Osteoblast (primary cell): ENCODE data around the gene IL4I1. TPM values are rescaled to one million over a fixed set of nuclear protein-coding genes. Genes with fewer than 3 reads are reported as not detected.

Experiments
- DNase-seq: peaks from one replicate; pipeline ENCODE4 v3.0.0; 2011; ENCODE audit warnings: low spot score, mixed read lengths; ENCODE audit not compliant: insufficient read length; ENCODE audit errors: missing footprints
- H2AFZ ChIP-seq: 2 replicates; pipeline ENCODE4 v1.6.0; 2011; ENCODE audit warnings: mild to moderate bottlenecking, low read length
- H3K27ac ChIP-seq: 2 replicates; pipeline ENCODE4 v1.5.1; 2011; ENCODE audit warnings: mild to moderate bottlenecking, low read depth, low read length, moderate library complexity
- H3K27me3 ChIP-seq: 2 replicates; pipeline ENCODE4 v1.6.0; 2012; ENCODE audit warnings: mild to moderate bottlenecking, control low read depth, inconsistent platforms, low read length, moderate library complexity; ENCODE audit not compliant: insufficient read depth
- H3K36me3 ChIP-seq: 2 replicates; pipeline ENCODE4 v1.5.1; 2011; ENCODE audit warnings: mild to moderate bottlenecking, low read length, control low read depth, moderate library complexity; ENCODE audit not compliant: insufficient read depth
- H3K4me1 ChIP-seq: 2 replicates; pipeline ENCODE4 v1.5.1; 2011; ENCODE audit warnings: mild to moderate bottlenecking, low read length, control low read depth, moderate library complexity; ENCODE audit not compliant: insufficient read depth
- H3K4me2 ChIP-seq: 2 replicates; pipeline ENCODE4 v1.6.0; 2011; ENCODE audit warnings: mild to moderate bottlenecking, low read length; ENCODE audit not compliant: insufficient read depth
- H3K4me3 ChIP-seq: fragments of 200-600 bp; sonication (generic); 3 replicates; pipeline ENCODE4 v1.5.1; 2012; ENCODE audit warnings: mild to moderate bottlenecking, low read length, inconsistent platforms; ENCODE audit not compliant: insufficient read depth
- H3K79me2 ChIP-seq: 2 replicates; pipeline ENCODE4 v1.6.0; 2012; ENCODE audit warnings: mild to moderate bottlenecking, low read length, control low read depth, inconsistent platforms; ENCODE audit not compliant: insufficient read depth
- H3K9me3 ChIP-seq: 2 replicates; pipeline ENCODE4 v1.5.1; 2011; ENCODE audit warnings: low read depth, low read length, control low read depth
- H4K20me1 ChIP-seq: 2 replicates; pipeline ENCODE4 v1.6.0; 2012; ENCODE audit warnings: mild to moderate bottlenecking, low read length, control low read depth; ENCODE audit not compliant: insufficient read depth
- small RNA-seq: library from RNA; depleted of rRNA; stranded (forward); fragments of <200 nt; gene quantifications from one replicate; pipeline ENCODE3, GENCODE V24; 2012
- total RNA-seq: library from RNA; depleted of rRNA; stranded (reverse); fragments of >200 nt; gene quantifications from 2 replicates; pipeline ENCODE4 v1.2.3, GENCODE V29; 2012
- TF ChIP-seq, protein P1 (sequence below): IDR thresholded peaks from 2 replicates; pipeline ENCODE4 v1.5.1; 2011; ENCODE audit warnings: mild to moderate bottlenecking, low read depth, low read length, moderate library complexity; ENCODE audit errors: extremely low read depth

IL4I1 gene
- total RNA-seq, 1 donor: 1.4 TPM

DNA sequence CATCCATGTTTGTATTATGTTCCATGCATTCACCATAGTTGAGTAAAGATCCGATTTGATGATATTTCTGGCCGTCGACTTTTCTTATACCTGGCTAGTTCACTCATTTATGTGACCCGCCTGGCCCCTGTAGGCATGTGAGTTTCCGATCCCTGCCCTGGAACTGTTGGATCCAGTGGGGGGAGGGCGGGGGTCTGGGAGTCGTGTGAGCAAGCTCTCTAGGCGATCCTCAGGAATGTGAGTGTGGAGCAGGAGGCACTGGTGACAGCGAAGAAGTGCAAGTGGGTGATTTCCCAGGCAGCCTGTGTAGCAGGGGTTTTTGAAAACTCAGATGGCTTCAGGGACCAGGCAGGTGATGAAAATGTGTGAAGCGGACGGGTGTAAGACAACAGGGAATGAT, 56.4 kb downstream of the IL4I1 start:
- Histone ChIP-seq H3K27ac (no peak overlapping the region), H3K79me2 (no peaks in the 10 kb centered on the region), H3K4me1 (no peaks in the 10 kb centered on the region), H3K9me3 (no peaks in the 10 kb centered on the region), H4K20me1 (no peaks in the 10 kb centered on the region), H3K27me3 (no peaks in the 10 kb centered on the region), H3K4me2 (no peak overlapping the region), H3K36me3 (peaks cover 42% of the 10 kb centered on the region), H2AFZ (no peak overlapping the region), H3K4me3 (no peak overlapping the region)
- TF ChIP-seq, protein P1, sequence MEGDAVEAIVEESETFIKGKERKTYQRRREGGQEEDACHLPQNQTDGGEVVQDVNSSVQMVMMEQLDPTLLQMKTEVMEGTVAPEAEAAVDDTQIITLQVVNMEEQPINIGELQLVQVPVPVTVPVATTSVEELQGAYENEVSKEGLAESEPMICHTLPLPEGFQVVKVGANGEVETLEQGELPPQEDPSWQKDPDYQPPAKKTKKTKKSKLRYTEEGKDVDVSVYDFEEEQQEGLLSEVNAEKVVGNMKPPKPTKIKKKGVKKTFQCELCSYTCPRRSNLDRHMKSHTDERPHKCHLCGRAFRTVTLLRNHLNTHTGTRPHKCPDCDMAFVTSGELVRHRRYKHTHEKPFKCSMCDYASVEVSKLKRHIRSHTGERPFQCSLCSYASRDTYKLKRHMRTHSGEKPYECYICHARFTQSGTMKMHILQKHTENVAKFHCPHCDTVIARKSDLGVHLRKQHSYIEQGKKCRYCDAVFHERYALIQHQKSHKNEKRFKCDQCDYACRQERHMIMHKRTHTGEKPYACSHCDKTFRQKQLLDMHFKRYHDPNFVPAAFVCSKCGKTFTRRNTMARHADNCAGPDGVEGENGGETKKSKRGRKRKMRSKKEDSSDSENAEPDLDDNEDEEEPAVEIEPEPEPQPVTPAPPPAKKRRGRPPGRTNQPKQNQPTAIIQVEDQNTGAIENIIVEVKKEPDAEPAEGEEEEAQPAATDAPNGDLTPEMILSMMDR: no peak
- peak; percentile 30 for DNase-seq

DNA sequence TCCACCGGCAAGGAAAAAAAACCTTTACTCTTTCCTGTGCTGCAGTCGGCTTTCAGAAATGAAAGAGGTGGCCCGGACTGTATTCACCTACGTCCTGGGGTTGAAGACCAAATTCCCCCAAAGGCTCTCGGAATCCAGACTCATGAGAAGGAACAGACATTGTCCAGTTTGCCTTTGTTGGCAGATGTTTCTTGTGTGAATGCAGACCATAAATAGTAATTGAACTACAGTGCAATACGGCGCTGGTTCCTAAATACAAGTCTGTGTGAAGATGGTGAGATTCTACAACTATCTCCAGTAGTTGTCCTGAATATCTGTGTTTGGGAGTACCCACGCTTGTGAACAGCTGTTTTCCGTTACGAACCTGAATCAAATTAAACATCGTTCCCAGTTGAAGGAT, 57.0 kb downstream of the IL4I1 start:
- no peak overlapping the region for H3K4me3 ChIP-seq
- no peaks in the 10 kb centered on the region for H3K9me3 ChIP-seq
- no peak overlapping the region for H3K4me2 ChIP-seq
- H3K36me3 ChIP-seq: peaks cover 42% of the 10 kb centered on the region
- no peaks in the 10 kb centered on the region for H3K4me1 ChIP-seq
- no peak overlapping the region for H3K27ac ChIP-seq
- H3K27me3 ChIP-seq: no peaks in the 10 kb centered on the region
- no peak overlapping the region for H2AFZ ChIP-seq
- DNase-seq: peak; percentile 34
- H3K79me2 ChIP-seq: no peaks in the 10 kb centered on the region
- TF ChIP-seq, protein P1: no peak
- no peaks in the 10 kb centered on the region for H4K20me1 ChIP-seq

Small RNA genes within 50 kb of the gene (small RNA-seq; reads per million reads assigned to genes)
- not detected for gene MIR4749

Other genes with a start within 250 kb of the IL4I1 start
- gene IRF3, start 231.0 kb downstream of the IL4I1 start, total RNA-seq: 48.5 and 54.2 TPM in 2 replicates
- 4.4 and 5.1 TPM in 2 replicates for gene BCL2L12, start 231.0 kb downstream of the IL4I1 start, total RNA-seq
- 199 and 208 TPM in 2 replicates for gene PRMT1, start 219.6 kb downstream of the IL4I1 start, total RNA-seq
- gene ADM5, start 207.3 kb downstream of the IL4I1 start, total RNA-seq: under 0.01 and 0.29 TPM in 2 replicates
- 10.9 and 17.0 TPM in 2 replicates for gene CPT1C, start 205.8 kb downstream of the IL4I1 start, total RNA-seq
- not detected in 2 replicates for gene TSKS, start 133.6 kb downstream of the IL4I1 start, total RNA-seq
- gene AP2A1, start 129.9 kb downstream of the IL4I1 start, total RNA-seq: 93.1 and 98.1 TPM in 2 replicates
- gene FUZ, start 83.6 kb downstream of the IL4I1 start, total RNA-seq: 18.6 and 29.7 TPM in 2 replicates
- gene MED25, start 78.6 kb downstream of the IL4I1 start, total RNA-seq: 19.5 and 20.9 TPM in 2 replicates
- 39.4 and 43.3 TPM in 2 replicates for gene PTOV1, start 45.7 kb downstream of the IL4I1 start, total RNA-seq
- gene PNKP, start 29.3 kb downstream of the IL4I1 start, total RNA-seq: 42.1 and 43.8 TPM in 2 replicates
- 13.3 and 13.4 TPM in 2 replicates for gene AKT1S1, start 19.5 kb downstream of the IL4I1 start, total RNA-seq
- gene TBC1D17, start 19.2 kb downstream of the IL4I1 start, total RNA-seq: 21.4 and 26.5 TPM in 2 replicates
- 6.2 and 8.3 TPM in 2 replicates for gene ATF5, start 32.3 kb upstream of the IL4I1 start, total RNA-seq
- gene NUP62, start 32.6 kb upstream of the IL4I1 start, total RNA-seq: 21.2 and 22.8 TPM in 2 replicates
- gene SIGLEC11, start 64.3 kb upstream of the IL4I1 start, total RNA-seq: under 0.01 TPM in 1 of 2 replicates, not detected in the other
- 24.2 and 30.6 TPM in 2 replicates for gene VRK3, start 128.5 kb upstream of the IL4I1 start, total RNA-seq
- gene ZNF473, start 129.1 kb upstream of the IL4I1 start, total RNA-seq: 8.3 and 8.8 TPM in 2 replicates